K562 (cell line): ENCODE data around the gene ZIC3. TPM values are rescaled to one million over a fixed set of nuclear protein-coding genes. Genes with fewer than 3 reads are reported as not detected.

Source experiments
- ATAC-seq: fragments of 200-7000 bp; cut with Tn5 transposase; 3 replicates; pipeline ENCODE4 v1.9.1; 2020; ENCODE audit warnings: moderate library complexity
- BruUV-seq: library from RNA; stranded (reverse); fragments of 400-500 nt; replicated peaks from 2 replicates; lab custom pipeline; 2021; lab: Mats Ljungman, UMichigan
- CTCF ChIA-PET: fragments of 300-600 bp; formaldehyde crosslinking; extraction: SDS; loops from one replicate; lab custom pipeline; 2021; ENCODE audit warnings: low intra/inter-chr PET ratio; lab: Yijun Ruan, JAX
- POLR2A ChIA-PET: fragments of 300-600, 350-650 bp; sonication (Branson Sonifier 250); formaldehyde crosslinking; extraction: SDS; loops from one replicate; lab custom pipeline; 2021; ENCODE audit warnings: antibody characterized with exemption, inconsistent platforms; lab: Yijun Ruan, JAX
- DNase-seq, 4 experiments: peaks; one replicate each; pipeline versions ENCODE4 v3.0.0 to v3.0.0-alpha.2; 2011 to 2018; ENCODE audit warnings: low spot score in 3 of 4, mixed read lengths in 3 of 4; ENCODE audit errors: extremely low read depth in 1 of 4
- FAIRE-seq: peaks from 2 replicates; lab custom pipeline; 2011; peaks lifted over from hg19 to GRCh38; lab: Jason Lieb, UNC
- H2AFZ ChIP-seq: 2 replicates; pipeline ENCODE4 v1.6.0; 2011; ENCODE audit warnings: low read depth, low read length, control low read depth, inconsistent platforms
- H3K27ac ChIP-seq: fragments of 200-600 bp; 3 replicates; pipeline ENCODE4 v1.8.0; 2011; ENCODE audit warnings: low read depth, mild to moderate bottlenecking, control low read depth, inconsistent platforms, low read length, moderate library complexity, mixed read lengths; ENCODE audit errors: extremely low read depth
- H3K27me3 ChIP-seq, 2 experiments: fragments of 300-600 bp in 1 of 2; 2 replicates in 1 of 2; 3 replicates in 1 of 2; pipeline versions ENCODE4 v1.6.0 to v1.8.0; 2011; ENCODE audit warnings: inconsistent platforms in 2 of 2, low read length in 2 of 2, mild to moderate bottlenecking in 1 of 2, mixed read lengths in 1 of 2, moderate library complexity in 1 of 2; ENCODE audit not compliant: control insufficient read depth in 2 of 2, insufficient read depth in 2 of 2
- H3K36me3 ChIP-seq: fragments of 300-600 bp; 3 replicates; pipeline ENCODE4 v1.8.0; 2011; ENCODE audit warnings: mild to moderate bottlenecking, low read length, inconsistent platforms; ENCODE audit not compliant: control insufficient read depth, insufficient read depth
- H3K4me1 ChIP-seq, 2 experiments: fragments of 200-600 bp in 1 of 2; replicated peaks in 1 of 2; 2 replicates in 1 of 2; 3 replicates in 1 of 2; pipeline versions ENCODE4 v1.5.1 to v1.8.0; 2011; ENCODE audit warnings: inconsistent platforms in 2 of 2, low read length in 2 of 2, mild to moderate bottlenecking in 1 of 2, mixed read lengths in 1 of 2, moderate library complexity in 1 of 2; ENCODE audit not compliant: control insufficient read depth in 2 of 2, insufficient read depth in 2 of 2
- H3K4me2 ChIP-seq: 2 replicates; pipeline ENCODE4 v1.6.1; 2011; ENCODE audit warnings: low read length, control low read depth, inconsistent platforms, mixed read lengths; ENCODE audit not compliant: insufficient read depth
- H3K4me3 ChIP-seq: fragments of 200-600 bp; sonication (generic), shearing (Covaris generic); 2 replicates; pipeline ENCODE4 v1.5.1; 2016; ENCODE audit warnings: control low read depth, inconsistent platforms
- H3K79me2 ChIP-seq: fragments of 200-600 bp; 3 replicates; pipeline ENCODE4 v1.8.0; 2011; ENCODE audit warnings: low read length, inconsistent platforms; ENCODE audit not compliant: control insufficient read depth, insufficient read depth
- H3K9ac ChIP-seq, 2 experiments: 2 replicates each; pipeline versions ENCODE4 v1.6.0 to v1.6.1; 2011; ENCODE audit warnings: low read depth in 2 of 2, low read length in 2 of 2, control low read depth in 1 of 2, inconsistent platforms in 1 of 2, mild to moderate bottlenecking in 1 of 2, mixed read lengths in 1 of 2; ENCODE audit not compliant: insufficient read depth in 1 of 2
- H3K9me1 ChIP-seq: one replicate; pipeline ENCODE4 v1.6.0; 2011; ENCODE audit warnings: inconsistent platforms, mild to moderate bottlenecking, low read length, moderate library complexity; ENCODE audit not compliant: control insufficient read depth, insufficient read depth
- H3K9me3 ChIP-seq: replicated peaks from 2 replicates; pipeline ENCODE4 v1.5.1; 2011; ENCODE audit warnings: low read depth, low read length, inconsistent platforms; ENCODE audit not compliant: control insufficient read depth, insufficient read depth
- H4K20me1 ChIP-seq: replicated peaks from 2 replicates; pipeline ENCODE4 v1.6.1; 2011; ENCODE audit warnings: low read length, inconsistent platforms, mixed read lengths; ENCODE audit not compliant: control insufficient read depth, insufficient read depth
- ARID2 ChIP-seq: fragments of 450-650 bp; IDR thresholded peaks from 2 replicates; pipeline ENCODE4 v1.6.1; 2017; ENCODE audit warnings: antibody characterized with exemption, mild to moderate bottlenecking
- HLTF ChIP-seq: fragments of 450-650 bp; IDR thresholded peaks from 2 replicates; pipeline ENCODE4 v1.6.1; 2016
- HNRNPH1 ChIP-seq: fragments of 200-400 bp; formaldehyde crosslinking; optimal IDR thresholded peaks from 2 replicates; pipeline ENCODE3; 2017; ENCODE audit warnings: low read depth, mild to moderate bottlenecking, low read length, moderate library complexity
- HNRNPL ChIP-seq: fragments of 200-400 bp; formaldehyde crosslinking; IDR thresholded peaks from 2 replicates; pipeline ENCODE4 v1.6.1; 2017; ENCODE audit warnings: low read depth, mild to moderate bottlenecking, low read length
- MAFK ChIP-seq: IDR thresholded peaks from 2 replicates; pipeline ENCODE4 v1.6.1; 2011; ENCODE audit warnings: low read length, improper control_type of control experiment
- NR2C2 ChIP-seq, 2 experiments: fragments of 200-800 bp in 1 of 2; sonication (Bioruptor generic) in 1 of 2; sonication (generic) in 1 of 2; formaldehyde crosslinking in 1 of 2; IDR thresholded peaks; 2 replicates each; pipeline versions ENCODE4 v1.6.1 to v1.8.0; 2016 to 2022; ENCODE audit warnings: mild to moderate bottlenecking in 1 of 2, missing compliant biosample characterization in 1 of 2, missing genetic modification characterization in 1 of 2, missing genetic modification reagents in 1 of 2
- NR3C1 ChIP-seq: sonication (generic); formaldehyde crosslinking; IDR thresholded peaks from 2 replicates; pipeline ENCODE4 v1.8.1; 2022; ENCODE audit warnings: missing genetic modification reagents
- SMARCA4 ChIP-seq: fragments of 450-650 bp; IDR thresholded peaks from 2 replicates; pipeline ENCODE4 v1.6.1; 2016
- SRSF9 ChIP-seq: fragments of 200-400 bp; formaldehyde crosslinking; IDR thresholded peaks from 2 replicates; pipeline ENCODE4 v1.6.1; 2017; ENCODE audit warnings: low read depth, low read length, borderline replicate concordance
- SUPT5H ChIP-seq: fragments of 450-650 bp; IDR thresholded peaks from 2 replicates; pipeline ENCODE4 v1.6.1; 2016
- TARDBP ChIP-seq: fragments of 450-650 bp; IDR thresholded peaks from 2 replicates; pipeline ENCODE4 v1.6.1; 2016
- TCFL5 ChIP-seq: fragments of 250-450 bp; sonication (Bioruptor Pico); conservative IDR thresholded peaks from 2 replicates; pipeline ENCODE4 v1.6.1; 2021; ENCODE audit warnings: mild to moderate bottlenecking, moderate library complexity, matching md5 sums
- ZC3H4 ChIP-seq: sonication (generic); formaldehyde crosslinking; IDR thresholded peaks from 2 replicates; pipeline ENCODE4 v1.9.0; 2021; ENCODE audit warnings: missing genetic modification reagents, borderline replicate concordance
- ZNF197 ChIP-seq: fragments of 200-800 bp; sonication (Bioruptor generic); IDR thresholded peaks from 2 replicates; pipeline ENCODE4 v1.6.1; 2016; ENCODE audit warnings: low read depth, missing genetic modification characterization, missing compliant biosample characterization
- ZNF408 ChIP-seq: fragments of 250-450 bp; sonication (Bioruptor Pico); IDR thresholded peaks from 2 replicates; pipeline ENCODE4 v1.4.0; 2020; ENCODE audit warnings: low read depth, mild to moderate bottlenecking, moderate library complexity
- WGBS: fragments of 100-300 bp; shearing (Covaris generic); methylation state at CpG from one replicate; pipeline ENCODE4 v1.1.6; 2016; ENCODE audit warnings: low coverage, mixed read lengths; ENCODE audit not compliant: insufficient coverage; ENCODE audit errors: missing lambda C conversion rate; 5-methylcytosine and 5-hydroxymethylcytosine counted together
- in situ Hi-C: fragments of 300-500 bp; cut with MboI; formaldehyde crosslinking; loops from 4 replicates; pipeline ENCODE4 v1.15.0; 2018; ENCODE audit warnings: inconsistent platforms, mixed read lengths
- intact Hi-C: fragments of 100-400 bp; cut with micrococcal nuclease; formaldehyde crosslinking; loops from 2 replicates; pipeline ENCODE4 v1.14.2; 2022
- polyA plus RNA-seq, 8 experiments: library from polyadenylated mRNA; depleted of rRNA in 4 of 8; stranded (reverse) in 5 of 8; unstranded in 3 of 8; fragments of >200 nt; fragmentation: Nextera tagmentation in 2 of 8; fragmentation: Illumina TruSeq in 1 of 8; extraction: Ambion mirVana in 2 of 8; extraction: Trizol in 1 of 8; gene quantifications; 2 replicates each; pipeline versions ENCODE4 v1.2.1 to v1.2.3, GENCODE V29; 2011 to 2014; ENCODE audit warnings: inconsistent platforms in 1 of 8, missing spikeins in 1 of 8
- total RNA-seq, 7 experiments: library from RNA; depleted of rRNA in 6 of 7; stranded (reverse); fragments of >200 nt in 6 of 7; fragmentation: Illumina TruSeq in 2 of 7; extraction: Trizol in 2 of 7; gene quantifications; 2 replicates each; pipeline versions ENCODE4 v1.2.1 to v1.2.3, GENCODE V29; 2011 to 2021; ENCODE audit warnings: low replicate concordance in 1 of 7
- TF ChIP-seq, protein P1 (sequence below): fragments of 450-650 bp; formaldehyde crosslinking; conservative IDR thresholded peaks from 2 replicates; pipeline ENCODE4 v1.4.0; 2022; ENCODE audit warnings: mild to moderate bottlenecking, missing genetic modification characterization
- TF ChIP-seq, protein P2 (sequence below), 2 experiments: fragments of 150-350 bp in 1 of 2; IDR thresholded peaks; 2 replicates each; pipeline ENCODE4 v1.6.1; 2012 to 2016; ENCODE audit warnings: low read depth in 2 of 2, low read length in 2 of 2, mild to moderate bottlenecking in 1 of 2, moderate library complexity in 1 of 2

The ZIC3 gene
- total and polyA plus RNA-seq, 9 of the 15 experiments (the other 6 are each of a cell fraction or from before 2014, with no cell fraction given), result not detected

DNA sequence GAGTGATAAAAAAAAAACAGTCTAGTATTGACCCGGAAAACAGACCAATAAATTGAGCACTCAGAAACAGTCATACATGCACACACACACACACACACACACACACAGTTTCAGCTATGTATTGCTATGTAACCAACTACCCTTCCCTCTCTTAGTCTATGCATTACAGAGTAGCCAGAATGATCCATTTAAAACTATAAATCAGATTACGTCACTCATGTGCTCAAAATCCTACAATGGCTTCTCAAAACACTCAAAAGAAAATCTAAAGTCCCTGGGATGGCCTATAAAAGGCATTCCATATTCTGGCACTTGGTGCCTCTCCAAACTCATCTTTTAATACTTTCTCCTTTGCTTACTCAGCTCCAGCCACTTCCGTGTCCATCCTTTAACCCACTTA, 46.5 kb upstream of the ZIC3 start:
- Histone ChIP-seq H3K4me1 (no peaks in the 10 kb centered on the region), H2AFZ (no peak overlapping the region), H3K79me2 (no peaks in the 10 kb centered on the region), H3K27ac (no peak overlapping the region), H3K36me3 (no peaks in the 10 kb centered on the region), H3K9me3 (no peaks in the 10 kb centered on the region), H3K4me2 (no peak overlapping the region), H3K4me3 (no peak overlapping the region), H3K9me1 (no peaks in the 10 kb centered on the region), H4K20me1 (no peaks in the 10 kb centered on the region), H3K27me3 (no peaks in the 10 kb centered on the region), H3K9ac (no peak overlapping the region)
- in situ Hi-C loops, result no loop called here
- DNase-seq (no peak), ATAC-seq (no peak), FAIRE-seq (no peak)
- CTCF ChIA-PET, result no interaction called here
- TF ChIP-seq SMARCA4 (no peak), NR2C2 (CRISPR knock-in tag; IDR thresholded peaks at IDR 0.05) (no peak), NR2C2 (tag; IDR thresholded peaks at IDR 0.05) (no peak), SUPT5H (no peak), SRSF9 (no peak), ZC3H4 (no peak), NR3C1 (CRISPR knock-in tag) (no peak), ARID2 (no peak), ZNF408 (CRISPR knock-in tag) (no peak), MAFK (no peak), HNRNPL (no peak), HNRNPH1 (no peak), TARDBP (no peak), TCFL5 (CRISPR knock-in tag) (no peak), ZNF197 (CRISPR knock-in tag) (no peak), HLTF (no peak)
- TF ChIP-seq, protein P1, sequence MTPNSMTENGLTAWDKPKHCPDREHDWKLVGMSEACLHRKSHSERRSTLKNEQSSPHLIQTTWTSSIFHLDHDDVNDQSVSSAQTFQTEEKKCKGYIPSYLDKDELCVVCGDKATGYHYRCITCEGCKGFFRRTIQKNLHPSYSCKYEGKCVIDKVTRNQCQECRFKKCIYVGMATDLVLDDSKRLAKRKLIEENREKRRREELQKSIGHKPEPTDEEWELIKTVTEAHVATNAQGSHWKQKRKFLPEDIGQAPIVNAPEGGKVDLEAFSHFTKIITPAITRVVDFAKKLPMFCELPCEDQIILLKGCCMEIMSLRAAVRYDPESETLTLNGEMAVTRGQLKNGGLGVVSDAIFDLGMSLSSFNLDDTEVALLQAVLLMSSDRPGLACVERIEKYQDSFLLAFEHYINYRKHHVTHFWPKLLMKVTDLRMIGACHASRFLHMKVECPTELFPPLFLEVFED, result no peak
- TF ChIP-seq, protein P2, sequence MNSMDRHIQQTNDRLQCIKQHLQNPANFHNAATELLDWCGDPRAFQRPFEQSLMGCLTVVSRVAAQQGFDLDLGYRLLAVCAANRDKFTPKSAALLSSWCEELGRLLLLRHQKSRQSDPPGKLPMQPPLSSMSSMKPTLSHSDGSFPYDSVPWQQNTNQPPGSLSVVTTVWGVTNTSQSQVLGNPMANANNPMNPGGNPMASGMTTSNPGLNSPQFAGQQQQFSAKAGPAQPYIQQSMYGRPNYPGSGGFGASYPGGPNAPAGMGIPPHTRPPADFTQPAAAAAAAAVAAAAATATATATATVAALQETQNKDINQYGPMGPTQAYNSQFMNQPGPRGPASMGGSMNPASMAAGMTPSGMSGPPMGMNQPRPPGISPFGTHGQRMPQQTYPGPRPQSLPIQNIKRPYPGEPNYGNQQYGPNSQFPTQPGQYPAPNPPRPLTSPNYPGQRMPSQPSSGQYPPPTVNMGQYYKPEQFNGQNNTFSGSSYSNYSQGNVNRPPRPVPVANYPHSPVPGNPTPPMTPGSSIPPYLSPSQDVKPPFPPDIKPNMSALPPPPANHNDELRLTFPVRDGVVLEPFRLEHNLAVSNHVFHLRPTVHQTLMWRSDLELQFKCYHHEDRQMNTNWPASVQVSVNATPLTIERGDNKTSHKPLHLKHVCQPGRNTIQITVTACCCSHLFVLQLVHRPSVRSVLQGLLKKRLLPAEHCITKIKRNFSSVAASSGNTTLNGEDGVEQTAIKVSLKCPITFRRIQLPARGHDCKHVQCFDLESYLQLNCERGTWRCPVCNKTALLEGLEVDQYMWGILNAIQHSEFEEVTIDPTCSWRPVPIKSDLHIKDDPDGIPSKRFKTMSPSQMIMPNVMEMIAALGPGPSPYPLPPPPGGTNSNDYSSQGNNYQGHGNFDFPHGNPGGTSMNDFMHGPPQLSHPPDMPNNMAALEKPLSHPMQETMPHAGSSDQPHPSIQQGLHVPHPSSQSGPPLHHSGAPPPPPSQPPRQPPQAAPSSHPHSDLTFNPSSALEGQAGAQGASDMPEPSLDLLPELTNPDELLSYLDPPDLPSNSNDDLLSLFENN (IDR thresholded peaks at IDR 0.05; ENCODE audit: low read depth in 2 of 2, low read length in 2 of 2), result no peak
- intact Hi-C loops, result no loop called here
- 0% methylated on average over 3 of the region's 3 CpGs for WGBS
- no TSS peak for BruUV-seq
- POLR2A ChIA-PET, result no interaction called here
